ENCODE measurements around the gene WWOX. TPM values are rescaled to one million over a fixed set of nuclear protein-coding genes. Genes with fewer than 3 reads are reported as not detected.

Gene WWOX
- total RNA-seq, 6 experiments from 2014 or later, result 13.0 to 24.3 (median 16.5) TPM

- no peak for ATAC-seq
- 36% methylated on average over 7 of the region's 20 CpGs for WGBS (ENCODE audit: insufficient coverage, low coverage, low lambda C conversion rate, missing lambda C conversion rate)
- intact Hi-C loops (cut with DNase I), result no loop called here
Measured at GRCh38 chr16:78967948-78968347, 868.5 kb downstream of the WWOX start.

GRCh38 chr16:78969721-78970120, 870.3 kb downstream of the WWOX start:
- DNase-seq (no peak), ATAC-seq (no peak)
- no peak overlapping the region for H3K27ac ChIP-seq
- intact Hi-C loops (cut with DNase I), result no loop called here
- TF ChIP-seq POLR2A (IDR thresholded peaks at IDR 0.05) (no peak), CTCF (IDR thresholded peaks at IDR 0.05) (no peak)
- no peaks in the 10 kb centered on the region for H3K4me1 ChIP-seq
- 68% methylated on average over 2 of the region's 3 CpGs for WGBS (ENCODE audit: insufficient coverage, low coverage, low lambda C conversion rate, missing lambda C conversion rate)
- no peaks in the 10 kb centered on the region for H3K27me3 ChIP-seq
- no peaks in the 10 kb centered on the region for H3K36me3 ChIP-seq
- no peaks in the 10 kb centered on the region for H3K9me3 ChIP-seq
- H3K4me3 ChIP-seq, result no peak overlapping the region

More at GRCh38 chr16:78967948-78968347, 868.5 kb downstream of the WWOX start:
- no peak overlapping the region for H3K27ac ChIP-seq
- H3K4me3 ChIP-seq, result no peak overlapping the region
- DNase-seq, result no peak
- no peaks in the 10 kb centered on the region for H3K4me1 ChIP-seq
- no peak for TF ChIP-seq POLR2A (IDR thresholded peaks at IDR 0.05)
- TF ChIP-seq CTCF (IDR thresholded peaks at IDR 0.05), result no peak
- H3K36me3 ChIP-seq, result no peaks in the 10 kb centered on the region
- H3K9me3 ChIP-seq, result no peaks in the 10 kb centered on the region
- H3K27me3 ChIP-seq, result no peaks in the 10 kb centered on the region

GRCh38 chr16:78970650-78971049, 871.2 kb downstream of the WWOX start:
- no peak for DNase-seq
- TF ChIP-seq POLR2A (IDR thresholded peaks at IDR 0.05) (no peak), CTCF (IDR thresholded peaks at IDR 0.05) (no peak)
- no peaks in the 10 kb centered on the region for H3K36me3 ChIP-seq
- no peak overlapping the region for H3K4me3 ChIP-seq
- H3K27me3 ChIP-seq, result no peaks in the 10 kb centered on the region
- no peak overlapping the region for H3K27ac ChIP-seq
- intact Hi-C loops (cut with DNase I), result no loop called here
- 93% methylated on average over 2 of the region's 2 CpGs for WGBS (ENCODE audit: insufficient coverage, low coverage, low lambda C conversion rate, missing lambda C conversion rate)
- no peaks in the 10 kb centered on the region for H3K4me1 ChIP-seq
- no peak for ATAC-seq
- H3K9me3 ChIP-seq, result no peaks in the 10 kb centered on the region

- no peak for ATAC-seq
- DNase-seq, result no peak
- Histone ChIP-seq H3K4me3 (no peak overlapping the region), H3K27ac (no peak overlapping the region), H3K9me3 (no peaks in the 10 kb centered on the region), H3K36me3 (no peaks in the 10 kb centered on the region), H3K4me1 (no peaks in the 10 kb centered on the region), H3K27me3 (no peaks in the 10 kb centered on the region)
- intact Hi-C loops (cut with DNase I), result no loop called here
- WGBS (ENCODE audit: insufficient coverage, low coverage, low lambda C conversion rate, missing lambda C conversion rate), result 79% methylated on average over 5 of the region's 10 CpGs
- TF ChIP-seq CTCF (IDR thresholded peaks at IDR 0.05) (no peak), POLR2A (IDR thresholded peaks at IDR 0.05) (no peak)
Measured at GRCh38 chr16:78972006-78972405, 872.6 kb downstream of the WWOX start.

- H3K9me3 ChIP-seq, result no peaks in the 10 kb centered on the region
- no peaks in the 10 kb centered on the region for H3K4me1 ChIP-seq
- DNase-seq (no peak), ATAC-seq (no peak)
- H3K27ac ChIP-seq, result no peak overlapping the region
- no peak overlapping the region for H3K4me3 ChIP-seq
- WGBS (ENCODE audit: insufficient coverage, low coverage, low lambda C conversion rate, missing lambda C conversion rate), result 91% methylated on average over 13 of the region's 13 CpGs
- TF ChIP-seq POLR2A (IDR thresholded peaks at IDR 0.05) (no peak), CTCF (IDR thresholded peaks at IDR 0.05) (no peak)
- no peaks in the 10 kb centered on the region for H3K36me3 ChIP-seq
- H3K27me3 ChIP-seq, result no peaks in the 10 kb centered on the region
- intact Hi-C loops (cut with DNase I), result no loop called here
Measured at GRCh38 chr16:78972986-78973385, 873.5 kb downstream of the WWOX start.

Data from right lobe of liver (tissue), 6 donors.